ENCODE results near the gene TBCA.

Gene TBCA, protein sequence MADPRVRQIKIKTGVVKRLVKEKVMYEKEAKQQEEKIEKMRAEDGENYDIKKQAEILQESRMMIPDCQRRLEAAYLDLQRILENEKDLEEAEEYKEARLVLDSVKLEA

DNA sequence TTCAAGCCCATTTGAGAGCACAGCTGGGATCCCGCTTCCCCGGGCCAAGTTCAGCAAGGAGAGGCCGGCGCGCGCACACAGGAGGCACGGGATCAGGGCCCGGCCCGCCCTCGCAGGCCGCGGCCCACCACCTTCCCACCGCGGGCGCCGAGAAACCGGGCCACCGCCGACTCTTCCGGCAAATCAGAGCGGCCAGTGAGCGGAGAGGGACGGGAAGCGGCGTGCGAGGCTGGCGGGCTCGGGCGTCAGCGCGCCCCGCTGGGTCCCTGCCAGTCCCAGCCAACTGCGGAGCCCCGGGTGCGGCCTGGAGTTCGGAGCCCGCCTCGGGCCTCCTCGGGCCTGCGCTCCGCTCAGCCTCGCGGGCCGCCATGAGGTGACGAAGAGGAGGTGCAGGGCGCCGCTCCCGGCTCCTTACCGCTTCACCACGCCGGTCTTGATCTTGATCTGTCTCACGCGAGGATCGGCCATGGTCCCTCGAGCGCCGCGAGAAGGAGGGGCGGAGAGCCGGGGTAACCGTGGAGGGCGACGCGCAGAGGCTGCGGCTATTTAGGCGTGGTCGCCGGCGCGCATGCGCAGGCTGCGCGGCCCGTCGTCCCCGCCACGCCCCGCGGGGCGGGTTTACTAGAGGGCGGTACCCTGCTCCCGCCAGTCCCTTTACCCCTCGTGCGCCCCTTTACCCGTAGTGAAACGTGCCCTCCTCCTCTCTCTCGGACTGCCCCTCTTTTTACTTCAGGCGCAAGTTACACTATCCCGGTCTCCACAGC, at the start of gene TBCA:
TBCA (minus strand) TSS at position 550 of the 764 bp plus-strand sequence; CDS start at position 468, 82 bp downstream.
- DNase-seq: peak; percentile 74

DNA sequence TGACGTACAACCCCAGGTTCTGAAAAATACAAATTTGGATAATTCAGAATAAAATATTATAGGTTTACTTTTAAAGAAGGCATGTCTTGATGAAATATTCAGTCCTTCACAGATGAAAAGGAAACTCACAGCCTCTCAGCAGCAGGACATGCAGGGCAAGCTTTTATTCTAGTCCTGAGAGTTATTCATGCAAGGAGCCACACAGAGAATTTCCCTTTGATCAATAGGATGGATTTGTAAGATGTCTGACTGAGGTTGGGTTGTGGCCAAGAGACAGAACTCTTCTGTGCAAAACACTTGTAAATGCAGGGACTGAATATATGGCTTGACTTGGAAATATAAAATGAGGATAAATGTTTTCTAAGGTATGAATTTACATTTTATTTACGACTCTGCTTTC, 48.8 kb upstream of the TBCA start:
- no peak for DNase-seq

DNA sequence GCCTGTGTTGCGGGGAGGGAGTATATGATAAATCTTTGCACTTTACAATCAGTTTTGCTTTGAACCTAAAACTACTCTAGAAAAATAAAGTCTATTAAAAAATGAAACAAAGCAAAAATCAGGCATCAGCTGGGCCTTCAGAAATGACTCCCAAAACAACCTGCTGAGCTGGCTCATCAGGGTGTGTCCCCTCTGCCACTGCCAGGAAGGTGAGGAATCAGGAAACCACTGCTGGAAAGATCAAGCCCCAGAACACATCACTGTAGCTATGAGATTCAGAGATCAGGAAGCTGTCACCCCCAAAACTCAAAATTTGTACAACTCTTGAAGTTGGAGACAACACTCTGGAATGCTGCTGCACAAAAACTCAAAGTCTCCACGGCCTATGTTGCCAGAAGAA, 40.5 kb upstream of the TBCA start:
- DNase-seq: no peak

DNA sequence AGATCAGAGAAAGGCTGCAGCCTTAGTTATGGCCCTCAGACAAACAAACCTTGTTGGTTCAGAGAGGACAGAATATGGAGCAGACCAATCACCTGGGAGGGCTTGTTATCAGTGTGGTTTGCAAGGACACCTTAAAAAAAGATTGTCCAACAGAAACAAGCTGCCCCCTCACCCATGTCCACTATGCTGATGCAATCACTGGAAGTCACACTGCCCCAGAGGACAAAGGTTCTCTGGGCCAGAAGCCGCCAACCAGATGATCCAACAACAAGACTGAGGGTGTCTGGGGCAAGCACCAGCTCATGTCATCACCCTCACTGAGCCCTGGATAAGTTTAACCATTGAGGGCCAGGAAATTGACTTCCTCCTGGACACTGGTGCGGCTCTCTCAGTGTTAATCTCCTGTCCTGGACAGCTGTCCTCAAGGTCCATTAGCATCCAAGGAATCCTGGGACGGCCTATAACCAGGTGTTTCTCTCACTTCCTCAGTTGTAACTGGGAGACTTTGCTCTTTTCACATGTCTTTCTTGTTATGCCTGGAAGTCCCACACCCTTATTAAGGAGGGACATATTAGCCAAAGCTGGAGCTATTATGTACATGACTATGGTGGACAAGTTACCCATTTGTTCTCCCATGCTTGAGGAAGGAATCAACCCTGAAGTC, 36.9 kb upstream of the TBCA start:
- no peak for DNase-seq

DNA sequence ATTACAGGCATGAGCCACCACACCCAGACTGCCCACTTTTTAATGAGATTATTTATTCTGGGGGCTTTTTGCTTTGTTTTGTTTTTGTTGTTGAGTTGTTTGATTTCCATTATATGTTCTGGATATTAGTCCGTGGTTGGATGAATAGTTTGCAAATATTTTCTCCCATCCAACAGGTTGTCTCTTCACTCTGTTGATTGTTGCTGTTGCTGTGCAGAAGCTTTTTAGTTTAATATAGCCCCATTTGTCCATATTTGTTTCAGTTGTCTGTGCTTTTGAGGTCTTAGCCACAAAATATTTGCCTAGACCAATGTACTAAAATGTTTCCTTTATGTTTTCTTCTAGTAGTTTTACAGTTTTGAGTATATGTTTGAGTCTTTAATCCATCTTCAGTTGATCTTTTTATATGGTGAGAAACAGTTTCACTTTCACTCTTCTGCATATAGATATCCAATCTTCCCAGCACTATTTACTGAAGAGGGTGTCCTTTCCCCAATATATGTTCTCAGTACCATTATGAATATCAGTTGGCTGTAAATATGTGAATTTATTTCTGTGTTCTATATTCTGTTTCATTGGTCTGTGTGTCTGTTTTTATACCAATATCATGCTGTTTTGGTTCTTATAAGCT, 30.2 kb upstream of the TBCA start:
- no peak for DNase-seq

DNA sequence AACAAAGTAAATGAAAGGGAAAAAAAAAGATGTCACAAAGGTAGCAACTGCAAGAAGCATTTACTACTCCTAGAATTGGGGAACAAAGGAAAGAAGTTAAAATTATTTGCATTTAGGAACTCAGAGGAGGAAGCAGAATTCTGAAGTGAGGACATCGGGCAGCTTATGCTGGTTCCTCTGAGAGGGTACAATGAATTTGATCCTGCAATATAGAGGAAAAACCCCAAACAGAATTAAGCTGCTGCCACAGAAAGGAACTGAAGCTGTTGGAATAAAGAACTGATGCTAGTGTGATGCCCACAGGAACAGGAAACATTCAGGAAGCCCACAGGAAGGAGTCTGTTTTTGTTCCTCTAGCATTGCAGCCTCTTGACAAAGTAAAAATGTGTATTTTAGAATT, 22.3 kb upstream of the TBCA start:
- DNase-seq: no peak

DNA sequence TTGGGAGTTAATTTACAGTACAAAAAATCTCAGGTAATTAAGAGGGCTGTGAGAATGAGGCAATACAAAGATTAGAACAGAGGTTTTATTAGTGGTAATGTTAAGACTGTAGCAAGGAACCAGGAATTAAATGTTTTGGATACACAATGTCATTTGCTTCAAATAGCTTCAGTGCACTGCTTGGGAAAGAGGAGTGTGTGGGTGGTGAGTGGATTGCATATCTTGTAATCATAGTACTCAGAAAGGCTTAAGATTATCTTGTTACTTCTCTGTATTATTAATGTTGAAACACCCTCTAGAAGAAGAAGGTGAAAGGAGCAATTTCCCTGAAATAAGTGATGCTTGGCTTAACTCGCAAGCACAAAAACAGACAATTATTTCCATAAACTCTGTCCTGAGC, 21.0 kb upstream of the TBCA start:
- no peak for DNase-seq

DNA sequence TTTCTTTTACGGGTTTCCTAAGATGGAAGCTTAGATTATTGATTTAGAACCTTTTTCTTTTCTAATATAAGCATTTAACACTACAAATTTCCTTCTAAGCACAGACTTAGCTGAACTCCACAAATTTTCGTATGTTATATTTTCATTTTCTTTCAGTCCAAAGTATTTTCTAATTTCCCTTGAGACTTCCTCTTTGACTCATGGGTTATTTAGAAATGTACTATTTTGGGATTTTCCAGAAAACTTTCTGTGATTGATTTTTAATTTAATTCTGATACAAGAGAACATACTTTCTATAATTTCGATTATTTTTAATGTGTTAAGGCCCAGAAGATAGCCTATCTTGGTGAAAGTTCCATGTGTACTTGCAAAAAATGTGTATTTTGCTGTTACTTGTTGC, 19.7 kb upstream of the TBCA start:
- no peak for DNase-seq

DNA sequence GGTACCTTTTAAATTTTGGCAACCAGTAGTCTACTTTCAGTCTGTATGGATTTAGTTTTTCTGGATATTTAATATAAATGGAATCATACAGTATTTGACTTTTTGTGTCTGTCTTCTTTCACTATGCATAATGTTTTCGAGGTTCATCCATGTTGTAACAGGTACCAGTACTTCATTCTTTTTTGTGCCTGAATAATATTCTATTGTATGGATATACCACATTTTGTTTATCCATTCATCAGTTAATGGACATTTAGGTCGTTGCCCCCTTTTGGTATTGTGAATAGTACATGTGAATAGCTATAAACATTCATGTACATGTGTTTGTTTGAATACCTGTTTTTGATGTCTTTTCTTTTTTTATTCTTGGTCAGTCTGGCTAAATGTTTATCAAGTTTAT, 19.1 kb upstream of the TBCA start:
- no peak for DNase-seq

DNA sequence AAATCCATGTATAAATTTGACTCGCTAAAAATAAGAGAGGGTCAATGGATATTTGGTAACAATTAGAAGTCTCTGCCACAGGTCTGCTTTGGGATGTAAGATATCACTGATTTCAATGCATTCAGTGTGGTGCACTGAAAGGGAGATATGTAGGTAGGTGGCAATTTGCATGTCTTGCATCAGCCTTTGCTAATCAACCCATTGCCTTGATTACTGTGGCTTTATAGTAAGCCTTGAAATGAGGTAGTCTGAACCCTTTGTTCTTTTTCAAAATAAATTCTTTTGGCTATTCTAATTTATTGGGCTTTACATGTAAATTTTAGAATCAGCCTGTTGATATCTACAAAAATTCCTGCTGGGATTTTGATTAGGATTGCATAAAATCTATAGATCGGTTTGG, 15.8 kb upstream of the TBCA start:
- no peak for DNase-seq

DNA sequence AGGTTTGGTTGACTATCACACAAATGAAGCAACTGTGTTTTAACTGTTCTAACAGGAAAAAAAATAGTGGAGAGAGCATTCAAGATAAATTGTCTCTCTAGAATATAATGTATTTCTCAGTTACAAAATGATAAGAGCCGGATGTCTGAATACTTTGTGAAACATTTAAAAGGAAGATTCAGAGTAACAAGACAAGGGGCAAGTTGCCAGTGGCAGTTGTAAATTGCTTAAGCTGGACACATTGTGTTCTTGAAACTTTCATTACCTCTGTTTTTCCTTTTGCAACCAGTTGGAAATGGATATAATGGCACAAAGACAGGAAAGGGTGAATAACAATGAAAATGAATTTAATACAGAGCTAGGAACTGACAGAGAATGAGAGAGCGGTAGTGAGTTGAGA, 15.2 kb upstream of the TBCA start:
- no peak for DNase-seq

DNA sequence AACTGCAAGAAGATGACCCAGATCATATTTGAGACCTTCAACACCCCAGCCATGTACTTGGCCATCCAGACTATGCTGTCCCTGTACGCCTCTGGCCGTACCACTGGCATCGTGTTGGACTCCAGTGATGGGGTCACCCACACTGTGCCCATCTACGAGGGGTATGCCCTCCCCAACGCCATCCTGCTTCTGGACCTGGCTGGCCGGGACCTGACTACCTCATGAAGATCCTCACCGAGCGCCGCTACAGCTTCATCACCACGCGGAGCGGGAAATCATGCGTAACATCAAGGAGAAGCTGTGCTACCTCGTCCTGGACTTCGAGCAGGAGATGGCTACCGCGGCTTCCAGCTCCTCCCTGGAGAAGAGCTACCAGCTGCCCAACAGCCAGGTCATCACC, 9.1 kb upstream of the TBCA start:
- DNase-seq: no peak

DNA sequence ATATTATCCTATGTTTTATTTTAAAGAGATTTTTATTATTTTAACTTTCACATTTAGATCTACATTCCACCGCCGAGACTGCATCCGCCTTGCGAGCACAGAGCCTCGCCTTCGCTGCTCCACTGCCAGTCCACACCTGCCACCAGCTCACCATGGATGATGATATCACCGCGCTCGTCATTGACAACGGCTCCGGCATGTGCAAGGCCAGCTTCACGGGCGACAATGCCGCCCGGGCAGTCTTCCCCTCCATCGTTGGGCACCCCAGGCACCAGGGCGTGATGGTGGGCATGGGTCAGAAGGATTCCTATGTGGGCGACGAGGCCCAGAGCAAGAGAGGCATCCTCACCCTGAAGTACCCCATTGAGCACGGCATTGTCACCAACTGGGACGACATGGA, 8.6 kb upstream of the TBCA start:
- DNase-seq: no peak

DNA sequence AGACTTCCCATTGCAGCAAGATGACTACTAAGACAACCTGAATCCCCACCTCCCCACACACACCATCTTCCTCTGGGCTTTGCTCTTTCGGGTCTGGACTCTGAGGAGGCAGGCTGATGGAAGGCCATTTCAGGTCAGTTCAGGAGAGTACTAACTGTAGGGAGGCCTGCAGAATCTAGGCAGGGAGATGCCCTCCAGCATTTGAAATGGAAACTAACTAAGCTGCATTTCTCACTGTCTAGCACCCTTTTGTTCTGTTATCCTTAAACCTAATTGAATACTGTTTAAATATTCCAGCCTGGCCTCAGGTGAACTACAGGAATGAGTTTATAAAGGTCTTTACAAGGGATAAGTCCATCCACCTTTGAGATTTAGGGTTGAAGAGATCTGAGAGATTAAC, 4.9 kb upstream of the TBCA start:
- no peak for DNase-seq

DNA sequence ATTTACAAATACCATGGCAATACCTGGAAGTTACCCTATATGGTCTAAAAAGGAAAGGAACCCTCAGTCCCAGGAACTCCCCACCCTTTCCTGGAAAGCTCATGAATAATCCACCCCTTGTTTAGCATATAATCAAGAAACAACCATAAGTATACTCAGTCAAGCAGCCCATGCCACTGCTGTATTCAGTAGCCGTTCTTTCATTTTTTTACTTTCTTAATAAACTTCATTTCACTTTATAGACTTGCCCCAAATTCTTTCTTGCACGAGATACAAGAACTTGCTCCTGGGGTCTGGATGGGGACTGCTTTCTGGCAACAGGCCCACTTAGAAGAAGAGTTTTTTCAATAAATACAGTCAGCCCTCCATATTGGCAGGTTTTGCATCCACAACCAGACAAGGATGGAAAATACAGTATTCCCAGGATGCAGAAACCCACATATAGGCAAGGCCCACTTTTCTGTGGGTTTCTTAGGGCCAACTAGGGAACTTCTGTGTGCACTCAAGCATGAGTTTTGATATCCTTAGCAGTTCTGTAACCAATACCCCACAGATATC, 2.8 kb upstream of the TBCA start:
- DNase-seq: no peak

DNA sequence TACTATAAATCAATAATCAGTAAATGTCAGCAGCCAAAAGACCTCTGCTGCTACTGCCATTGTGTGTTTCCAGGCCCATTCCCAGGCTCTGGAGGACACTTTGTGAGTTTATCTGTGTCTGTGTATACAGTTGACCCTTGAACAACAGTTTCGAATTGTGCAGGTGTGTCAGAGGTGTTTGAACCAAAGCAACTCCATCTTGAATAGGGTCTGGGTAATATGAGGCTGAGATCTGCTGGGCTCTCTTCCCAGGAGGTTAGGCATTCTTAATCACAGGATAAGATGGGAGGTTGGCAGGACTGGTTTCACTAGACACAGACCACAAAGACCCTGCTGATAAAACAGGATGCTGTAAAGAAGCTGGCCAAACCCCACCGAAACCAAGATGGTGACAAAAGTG, 2.3 kb upstream of the TBCA start:
- no peak for DNase-seq

DNA sequence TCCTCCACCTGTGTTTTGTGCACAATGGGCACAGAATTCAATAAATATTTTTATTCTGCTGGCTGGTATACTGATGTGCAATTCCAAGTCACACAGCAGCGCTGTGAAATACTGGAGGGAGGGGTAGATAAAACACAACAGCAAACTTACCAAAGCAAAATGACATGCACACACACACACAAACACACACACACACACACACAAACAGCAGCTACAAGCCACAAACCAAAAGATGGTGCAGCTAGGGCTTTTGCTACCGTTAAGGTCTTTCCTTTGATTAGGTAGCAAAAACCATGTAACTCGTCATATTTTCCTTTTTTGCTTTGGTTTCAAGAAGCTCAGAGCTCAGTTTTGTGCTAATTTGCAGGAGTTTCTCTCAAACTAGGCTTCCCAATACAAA, 1.8 kb upstream of the TBCA start:
- no peak for DNase-seq

DNA sequence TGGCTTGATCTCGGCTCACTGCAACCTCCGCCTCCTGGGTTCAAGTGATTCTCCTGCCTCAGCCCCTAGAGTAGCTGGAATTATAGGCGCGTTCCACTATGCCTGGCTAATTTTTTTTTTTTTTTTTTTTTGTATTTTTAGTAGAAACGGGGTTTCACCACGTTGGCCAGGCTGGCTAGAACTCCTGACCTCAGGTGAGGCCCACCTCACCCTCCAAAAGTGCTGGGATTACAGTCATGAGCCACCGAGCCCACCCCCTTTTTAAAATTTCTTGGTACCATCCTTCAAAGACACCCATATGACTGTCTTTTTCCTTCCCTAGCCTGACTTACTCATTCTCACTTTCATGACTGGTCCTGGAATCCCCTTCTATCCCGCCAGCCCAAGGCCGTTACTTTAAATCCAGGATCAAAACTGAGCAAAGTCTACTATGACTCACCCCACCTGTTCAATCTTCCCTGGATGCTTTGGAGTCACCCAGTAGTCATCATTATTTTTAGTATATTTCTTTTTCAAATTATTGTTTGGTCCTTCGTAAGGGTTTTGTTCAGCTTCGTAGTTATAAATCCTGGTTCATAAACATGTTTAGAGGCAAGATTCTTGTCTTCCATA, 1.2 kb upstream of the TBCA start:
- no peak for DNase-seq

DNA sequence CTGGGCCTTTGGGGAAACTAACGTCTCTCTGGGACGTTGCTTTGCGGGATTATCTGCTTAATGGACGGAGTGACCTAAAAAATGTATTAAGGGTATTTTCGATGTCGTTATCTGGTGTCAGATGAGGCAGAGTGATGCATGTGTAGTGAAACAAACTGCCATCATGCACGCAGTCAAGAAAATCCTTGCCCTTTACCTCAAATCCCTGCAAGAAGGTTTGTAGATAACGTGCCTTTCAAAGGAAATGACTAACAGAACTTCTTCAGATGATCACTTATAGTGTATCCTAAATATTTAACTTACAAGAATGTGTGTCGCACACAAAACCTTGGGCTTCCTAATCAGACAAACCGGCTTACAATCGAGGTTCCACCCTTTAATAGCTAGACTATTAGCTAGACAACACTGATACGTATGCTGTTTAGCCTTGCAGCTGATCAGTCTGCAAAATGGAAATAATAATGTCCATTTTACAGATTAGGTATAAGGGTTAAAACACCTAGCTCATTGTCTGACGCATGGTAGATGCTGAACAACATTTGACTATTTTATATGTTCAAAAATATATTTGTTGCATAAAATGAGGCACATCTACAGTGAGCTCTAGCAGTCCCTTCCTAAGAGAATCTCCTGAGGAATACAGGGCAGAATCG, 541 bp upstream of the TBCA start:
- DNase-seq: no peak

DNA sequence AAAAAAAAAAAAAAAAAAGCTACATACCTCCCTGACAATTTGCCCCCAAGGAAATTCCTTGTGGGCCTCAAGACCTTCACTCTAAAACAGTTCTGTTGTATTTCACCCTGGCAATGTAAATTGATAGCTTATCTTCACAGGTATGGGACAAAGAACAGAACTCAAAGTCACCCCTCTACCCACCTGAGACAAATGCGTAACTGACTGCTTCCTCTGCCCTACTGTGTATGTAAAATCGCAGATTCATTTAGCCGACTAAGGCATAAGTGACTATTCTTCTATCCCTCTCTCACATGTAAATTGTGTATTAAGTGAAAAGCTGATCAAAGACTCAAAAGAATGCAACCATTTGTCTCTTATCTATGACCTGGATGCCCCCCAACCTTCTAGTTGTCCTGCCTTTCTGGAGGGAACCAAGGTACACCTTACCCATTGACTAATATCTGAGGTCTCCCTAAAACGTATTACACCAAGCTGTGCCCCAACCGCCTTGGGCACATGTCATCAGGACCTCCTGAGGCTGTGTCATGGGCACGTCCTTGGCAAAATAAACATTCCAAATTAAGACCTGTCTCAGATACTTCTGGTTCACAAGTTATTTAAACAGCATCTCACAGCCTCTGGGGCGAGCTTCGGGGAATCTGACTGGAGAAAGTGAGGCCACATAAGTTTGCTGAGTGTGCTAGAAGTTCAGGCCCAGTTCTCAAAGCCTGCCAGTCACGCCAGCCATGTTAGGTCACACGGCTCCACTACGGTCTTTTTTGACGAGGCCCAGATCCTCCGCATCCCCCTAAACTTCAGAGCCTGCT, 954 bp downstream of the TBCA start:
- DNase-seq: no peak

DNA sequence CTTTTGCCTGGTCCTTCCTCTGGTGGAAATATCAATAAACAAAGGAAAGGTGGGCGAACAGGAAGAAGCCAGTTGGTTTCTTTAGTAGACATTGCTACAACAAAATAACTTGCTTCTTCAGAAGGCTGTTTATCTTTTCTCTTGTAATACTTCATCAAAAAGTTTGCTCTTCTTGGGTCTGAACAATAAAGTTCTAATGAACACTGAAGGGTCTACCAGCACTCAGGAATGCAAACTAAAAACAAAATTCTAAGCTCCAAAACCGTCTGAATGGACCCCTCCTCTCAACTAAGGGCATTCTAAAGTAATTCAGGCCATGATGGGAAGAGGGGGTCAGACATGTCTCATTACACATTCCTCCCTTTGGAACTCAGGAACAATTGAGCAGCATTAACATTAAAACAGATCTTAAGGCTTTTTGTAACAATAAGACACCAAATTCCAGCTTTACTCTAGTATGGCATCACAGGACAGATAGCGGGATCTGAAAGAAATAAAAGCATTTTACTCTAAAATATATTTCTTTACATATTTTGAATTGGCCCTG, 2.3 kb downstream of the TBCA start:
- DNase-seq: no peak

DNA sequence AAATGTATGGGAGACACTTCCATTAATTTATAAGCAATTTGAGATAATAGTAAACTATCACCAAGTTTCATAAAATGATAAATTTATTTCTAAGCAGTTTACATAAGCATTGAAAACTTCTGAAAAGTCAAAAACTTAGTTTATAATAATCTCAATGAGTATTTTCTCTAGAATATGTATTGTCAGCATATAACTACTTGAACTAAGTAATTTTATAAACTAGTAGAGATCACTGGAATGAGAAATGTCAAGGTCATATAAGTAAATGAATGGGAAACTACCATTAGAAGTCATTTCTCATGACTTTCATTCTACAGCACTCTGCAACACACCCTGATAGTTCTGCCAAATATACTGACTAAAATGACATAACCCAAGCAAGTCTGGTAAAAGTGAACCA, 3.4 kb downstream of the TBCA start:
- no peak for DNase-seq

All from NCI-H1694 (cell line).